Body of pancreas (tissue), 4 donors: ENCODE data around the gene DYDC1. TPM values are rescaled to one million over a fixed set of nuclear protein-coding genes. Genes with fewer than 3 reads are reported as not detected.

Experiments used
- ATAC-seq: fragments of 150-250 bp; one replicate; pipeline ENCODE4 v1.9.1; 2016
- DNase-seq, 4 donors: peaks; one replicate each; pipeline ENCODE4 v3.0.0-alpha.2; 2019
- H3K27ac ChIP-seq, 4 donors: fragments of 200-600 bp; sonication (generic); 1 replicate in 3 of 4; 2 replicates in 1 of 4; pipeline versions ENCODE4 v1.5.1 to v1.6.1; 2016 to 2019; ENCODE audit warnings: mild to moderate bottlenecking in 1 of 4, mixed read lengths in 1 of 4, moderate library complexity in 1 of 4
- H3K27me3 ChIP-seq, 2 donors: fragments of 200-600 bp; sonication (generic); one replicate each; pipeline ENCODE4 v1.6.0; 2016; ENCODE audit warnings: mild to moderate bottlenecking in 1 of 2
- H3K36me3 ChIP-seq, 2 donors: fragments of 200-600 bp; sonication (generic); replicated peaks in 1 of 2; 2 replicates each; pipeline ENCODE4 v1.5.1; 2016; ENCODE audit warnings: low read depth in 2 of 2; ENCODE audit not compliant: insufficient read depth in 1 of 2
- H3K4me1 ChIP-seq: fragments of 200-600 bp; sonication (generic); one replicate; pipeline ENCODE4 v1.6.0; 2016
- H3K4me3 ChIP-seq, 2 donors: fragments of 200-600 bp; sonication (generic); 1 replicate in 1 of 2; 2 replicates in 1 of 2; pipeline ENCODE4 v1.5.1; 2016 to 2019
- H3K9me3 ChIP-seq, 3 donors: fragments of 200-600 bp; sonication (generic); 1 replicate in 2 of 3; 2 replicates in 1 of 3; pipeline ENCODE4 v1.5.1; 2016
- POLR2A ChIP-seq, 3 donors: fragments of 450-650 bp; IDR thresholded peaks; one replicate each; pipeline ENCODE4 v1.6.1; 2016; ENCODE audit warnings: antibody characterized with exemption in 3 of 3, mild to moderate bottlenecking in 2 of 3
- WGBS, 2 donors: methylation state at CpG; one replicate each; pipeline ENCODE4 v1.1.5; 2017; 5-methylcytosine and 5-hydroxymethylcytosine counted together
- intact Hi-C: fragments of 100-400 bp; cut with DNase I; formaldehyde crosslinking; loops from one replicate; pipeline ENCODE4 v1.15.1; 2023
- total RNA-seq, 2 donors: library from RNA; depleted of rRNA; stranded (reverse); fragments of >200 nt; gene quantifications; one replicate each; pipeline ENCODE4 v1.1.0, GENCODE V29; 2016
- TF ChIP-seq, protein P1 (sequence below), 7 experiments: fragments of 450-650 bp in 4 of 7; fragments of 200-600 bp in 3 of 7; sonication (generic) in 3 of 7; IDR thresholded peaks; one replicate each; pipeline ENCODE4 v1.5.1; 2016 to 2019; ENCODE audit warnings: antibody characterized with exemption in 7 of 7

DYDC1 gene
- total RNA-seq, 2 donors from 2014 or later: not detected

DNA sequence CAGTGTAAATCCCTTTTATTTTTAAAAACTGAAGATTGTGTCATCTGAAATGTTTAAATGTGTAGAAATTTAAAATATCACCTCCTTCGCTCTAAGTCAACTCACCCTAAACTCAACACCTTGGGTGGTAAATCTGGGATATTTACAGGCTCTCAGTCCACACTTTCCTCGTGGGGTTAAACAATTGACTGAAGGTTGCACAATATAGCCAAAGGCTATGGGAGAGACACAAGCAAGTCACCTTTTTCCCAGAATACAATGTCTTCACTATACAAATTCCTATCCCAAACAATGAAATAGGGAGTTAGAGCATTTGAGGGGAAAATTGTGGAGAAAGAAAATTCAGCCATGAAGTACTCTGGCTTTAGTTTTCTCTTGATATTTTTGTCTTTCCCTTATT is 34.4 kb downstream of the DYDC1 start:
- Histone ChIP-seq H3K27ac (peak overlapping the region in 3 of 4 donors; percentile 53 to 73 (median 67)), H3K27me3 (no peaks in the 10 kb centered on the region), H3K9me3 (no peaks in the 10 kb centered on the region), H3K36me3 (no peaks in the 10 kb centered on the region), H3K4me3 (no peak overlapping the region), H3K4me1 (peaks cover 67% of the 10 kb centered on the region)
- no peak for TF ChIP-seq POLR2A (IDR thresholded peaks at IDR 0.05)
- TF ChIP-seq, protein P1, sequence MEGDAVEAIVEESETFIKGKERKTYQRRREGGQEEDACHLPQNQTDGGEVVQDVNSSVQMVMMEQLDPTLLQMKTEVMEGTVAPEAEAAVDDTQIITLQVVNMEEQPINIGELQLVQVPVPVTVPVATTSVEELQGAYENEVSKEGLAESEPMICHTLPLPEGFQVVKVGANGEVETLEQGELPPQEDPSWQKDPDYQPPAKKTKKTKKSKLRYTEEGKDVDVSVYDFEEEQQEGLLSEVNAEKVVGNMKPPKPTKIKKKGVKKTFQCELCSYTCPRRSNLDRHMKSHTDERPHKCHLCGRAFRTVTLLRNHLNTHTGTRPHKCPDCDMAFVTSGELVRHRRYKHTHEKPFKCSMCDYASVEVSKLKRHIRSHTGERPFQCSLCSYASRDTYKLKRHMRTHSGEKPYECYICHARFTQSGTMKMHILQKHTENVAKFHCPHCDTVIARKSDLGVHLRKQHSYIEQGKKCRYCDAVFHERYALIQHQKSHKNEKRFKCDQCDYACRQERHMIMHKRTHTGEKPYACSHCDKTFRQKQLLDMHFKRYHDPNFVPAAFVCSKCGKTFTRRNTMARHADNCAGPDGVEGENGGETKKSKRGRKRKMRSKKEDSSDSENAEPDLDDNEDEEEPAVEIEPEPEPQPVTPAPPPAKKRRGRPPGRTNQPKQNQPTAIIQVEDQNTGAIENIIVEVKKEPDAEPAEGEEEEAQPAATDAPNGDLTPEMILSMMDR (IDR thresholded peaks at IDR 0.05): no peak
- DNase-seq (no peak), ATAC-seq (no peak)
- WGBS, 2 donors: 73 to 80% methylated on average over 2 of the region's 2 CpGs
- intact Hi-C loops: no loop called here

- ATAC-seq: peak; percentile 57
- intact Hi-C loops: no loop called here
- H3K4me1 ChIP-seq: peaks cover 67% of the 10 kb centered on the region
Measured at GRCh38 chr10:80321183-80321582, 35.4 kb downstream of the DYDC1 start.

DNA sequence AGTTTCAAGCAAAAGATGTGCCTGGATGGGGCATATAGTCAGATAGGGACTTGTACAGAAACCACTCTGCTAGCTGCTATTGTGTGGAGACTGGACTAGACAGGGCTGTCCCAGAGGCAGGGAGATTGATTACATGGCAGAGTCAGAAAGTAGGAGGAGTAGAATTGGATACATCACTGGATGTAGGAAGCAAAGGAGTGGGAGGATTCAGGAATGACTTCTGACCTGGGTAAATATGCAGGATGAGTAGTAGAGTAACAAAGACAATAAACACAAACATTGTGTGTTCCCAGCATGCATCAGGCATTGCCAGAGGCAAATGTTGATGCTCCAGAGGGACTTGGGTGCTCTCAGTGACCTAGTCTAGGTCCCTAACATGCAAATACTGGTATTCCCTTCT is 36.2 kb downstream of the DYDC1 start:
- Histone ChIP-seq H3K4me1 (peaks cover 64% of the 10 kb centered on the region), H3K27ac (peak overlapping the region in 3 of 4 donors; percentile 67 to 73 (median 71)), H3K9me3 (no peaks in the 10 kb centered on the region), H3K36me3 (no peaks in the 10 kb centered on the region), H3K4me3 (no peak overlapping the region), H3K27me3 (no peaks in the 10 kb centered on the region)
- DNase-seq: no peak
- TF ChIP-seq POLR2A (IDR thresholded peaks at IDR 0.05): no peak
- TF ChIP-seq, protein P1 (IDR thresholded peaks at IDR 0.05): no peak
- ATAC-seq: no peak
- intact Hi-C loops: no loop called here

More at GRCh38 chr10:80321183-80321582, 35.4 kb downstream of the DYDC1 start:
- Histone ChIP-seq H3K4me3 (no peak overlapping the region), H3K27ac (peak overlapping the region in 3 of 4 donors; percentile 53 to 73 (median 67)), H3K9me3 (no peaks in the 10 kb centered on the region), H3K27me3 (no peaks in the 10 kb centered on the region), H3K36me3 (no peaks in the 10 kb centered on the region)
- 31 to 35% methylated on average over 5 of the region's 5 CpGs for WGBS, 2 donors
- TF ChIP-seq POLR2A (IDR thresholded peaks at IDR 0.05): no peak
- TF ChIP-seq, protein P1 (IDR thresholded peaks at IDR 0.05): no peak
- DNase-seq: peak in 1 of 4 donors; percentile 12

- TF ChIP-seq, protein P1 (IDR thresholded peaks at IDR 0.05): no peak
- TF ChIP-seq POLR2A (IDR thresholded peaks at IDR 0.05): no peak
- Histone ChIP-seq H3K27me3 (no peaks in the 10 kb centered on the region), H3K27ac (peak overlapping the region in 3 of 4 donors; percentile 11 to 71 (median 67)), H3K4me3 (no peak overlapping the region), H3K9me3 (no peaks in the 10 kb centered on the region), H3K36me3 (no peaks in the 10 kb centered on the region), H3K4me1 (peaks cover 59% of the 10 kb centered on the region)
- 50 to 53% methylated on average over 2 of the region's 2 CpGs for WGBS, 2 donors
- intact Hi-C loops: no loop called here
- DNase-seq (no peak), ATAC-seq (peak; percentile 6)
Measured at GRCh38 chr10:80319725-80320290, 36.7 kb downstream of the DYDC1 start.

GRCh38 chr10:80319318-80319717 is 37.2 kb downstream of the DYDC1 start:
- H3K4me3 ChIP-seq: no peak overlapping the region
- H3K36me3 ChIP-seq: no peaks in the 10 kb centered on the region
- ATAC-seq: peak; percentile 60
- no peaks in the 10 kb centered on the region for H3K9me3 ChIP-seq
- no peak for TF ChIP-seq POLR2A (IDR thresholded peaks at IDR 0.05)
- TF ChIP-seq, protein P1 (IDR thresholded peaks at IDR 0.05): no peak
- peak overlapping the region in 3 of 4 donors; percentile 11 to 71 (median 67) for H3K27ac ChIP-seq
- no peaks in the 10 kb centered on the region for H3K27me3 ChIP-seq
- 30 to 37% methylated on average over 2 of the region's 2 CpGs for WGBS, 2 donors
- intact Hi-C loops: no loop called here
- no peak for DNase-seq
- peaks cover 55% of the 10 kb centered on the region for H3K4me1 ChIP-seq
